ENCODE results near the gene ZBP1.

ZBP1 gene

GRCh38 chr20:57566803-57567459 is 53.3 kb downstream of the ZBP1 start:
- no peaks in the 10 kb centered on the region for H3K9me2 ChIP-seq (replicated peaks; ENCODE audit: low read depth, low read length)
- no peaks in the 10 kb centered on the region for H3F3A ChIP-seq (ENCODE audit: low read depth)
- no peaks in the 10 kb centered on the region for H3K27me3 ChIP-seq (ENCODE audit: insufficient read depth, low read length, poor library complexity, severe bottlenecking)
- no peaks in the 10 kb centered on the region for H3K9me3 ChIP-seq (ENCODE audit: insufficient read depth, low read depth, low read length)
- no peak overlapping the region for H3K4me2 ChIP-seq (ENCODE audit: low read depth, low read length, poor library complexity, severe bottlenecking)
- H3K9ac ChIP-seq (ENCODE audit: low read depth, low read length, poor library complexity, severe bottlenecking): no peak overlapping the region
- TF ChIP-seq CTCF (conservative IDR thresholded peaks at IDR 0.05; ENCODE audit: low read length) (no peak), EZH2phosphoT487 (IDR thresholded peaks at IDR 0.05; ENCODE audit: borderline replicate concordance) (no peak)
- H3K36me3 ChIP-seq (ENCODE audit: insufficient read depth, low read length): no peaks in the 10 kb centered on the region
- no peaks in the 10 kb centered on the region for H4K20me1 ChIP-seq (ENCODE audit: insufficient read depth, low read length, poor library complexity, severe bottlenecking)
- H2AFZ ChIP-seq (ENCODE audit: low read length): no peak overlapping the region
- H3K4me1 ChIP-seq (ENCODE audit: insufficient read depth, low read length, poor library complexity, severe bottlenecking): no peaks in the 10 kb centered on the region
- no peaks in the 10 kb centered on the region for H3K79me2 ChIP-seq (ENCODE audit: insufficient read depth, low read length)
- no peak overlapping the region for H3K4me3 ChIP-seq (ENCODE audit: low read length, poor library complexity, severe bottlenecking)

- Histone ChIP-seq H2AFZ (ENCODE audit: low read length) (no peak overlapping the region), H3K27me3 (ENCODE audit: insufficient read depth, low read length, poor library complexity, severe bottlenecking) (no peaks in the 10 kb centered on the region), H3K9ac (ENCODE audit: low read depth, low read length, poor library complexity, severe bottlenecking) (no peak overlapping the region), H3F3A (ENCODE audit: low read depth) (no peaks in the 10 kb centered on the region), H3K4me2 (ENCODE audit: low read depth, low read length, poor library complexity, severe bottlenecking) (no peak overlapping the region), H3K79me2 (ENCODE audit: insufficient read depth, low read length) (no peaks in the 10 kb centered on the region), H3K36me3 (ENCODE audit: insufficient read depth, low read length) (no peaks in the 10 kb centered on the region), H3K9me2 (replicated peaks; ENCODE audit: low read depth, low read length) (no peaks in the 10 kb centered on the region), H3K9me3 (ENCODE audit: insufficient read depth, low read depth, low read length) (no peaks in the 10 kb centered on the region), H3K4me3 (ENCODE audit: low read length, poor library complexity, severe bottlenecking) (no peak overlapping the region), H4K20me1 (ENCODE audit: insufficient read depth, low read length, poor library complexity, severe bottlenecking) (no peaks in the 10 kb centered on the region), H3K4me1 (ENCODE audit: insufficient read depth, low read length, poor library complexity, severe bottlenecking) (no peaks in the 10 kb centered on the region)
- TF ChIP-seq EZH2phosphoT487 (IDR thresholded peaks at IDR 0.05; ENCODE audit: borderline replicate concordance) (no peak), CTCF (conservative IDR thresholded peaks at IDR 0.05; ENCODE audit: low read length) (no peak)
Measured at GRCh38 chr20:57566399-57566798, 53.8 kb downstream of the ZBP1 start.

GRCh38 chr20:57564951-57565642 is 55.1 kb downstream of the ZBP1 start:
- Histone ChIP-seq H3K36me3 (ENCODE audit: insufficient read depth, low read length) (no peaks in the 10 kb centered on the region), H3K9me2 (replicated peaks; ENCODE audit: low read depth, low read length) (no peaks in the 10 kb centered on the region), H3K79me2 (ENCODE audit: insufficient read depth, low read length) (no peaks in the 10 kb centered on the region), H3K4me3 (ENCODE audit: low read length, poor library complexity, severe bottlenecking) (no peak overlapping the region), H4K20me1 (ENCODE audit: insufficient read depth, low read length, poor library complexity, severe bottlenecking) (no peaks in the 10 kb centered on the region), H2AFZ (ENCODE audit: low read length) (no peak overlapping the region), H3F3A (ENCODE audit: low read depth) (no peaks in the 10 kb centered on the region), H3K4me2 (ENCODE audit: low read depth, low read length, poor library complexity, severe bottlenecking) (no peak overlapping the region), H3K9ac (ENCODE audit: low read depth, low read length, poor library complexity, severe bottlenecking) (no peak overlapping the region), H3K4me1 (ENCODE audit: insufficient read depth, low read length, poor library complexity, severe bottlenecking) (no peaks in the 10 kb centered on the region), H3K27me3 (ENCODE audit: insufficient read depth, low read length, poor library complexity, severe bottlenecking) (no peaks in the 10 kb centered on the region), H3K9me3 (ENCODE audit: insufficient read depth, low read depth, low read length) (no peaks in the 10 kb centered on the region)
- TF ChIP-seq CTCF (conservative IDR thresholded peaks at IDR 0.05; ENCODE audit: low read length) (no peak), EZH2phosphoT487 (IDR thresholded peaks at IDR 0.05; ENCODE audit: borderline replicate concordance) (no peak)

All from Loucy (cell line).